NCI-H345 (cell line): Measurements from ENCODE around the gene UFD1.

ENCODE experiments used
- DNase-seq: peaks from one replicate; lab custom pipeline; 2025; lab: John Stamatoyannopoulos, UW

UFD1 gene

DNA sequence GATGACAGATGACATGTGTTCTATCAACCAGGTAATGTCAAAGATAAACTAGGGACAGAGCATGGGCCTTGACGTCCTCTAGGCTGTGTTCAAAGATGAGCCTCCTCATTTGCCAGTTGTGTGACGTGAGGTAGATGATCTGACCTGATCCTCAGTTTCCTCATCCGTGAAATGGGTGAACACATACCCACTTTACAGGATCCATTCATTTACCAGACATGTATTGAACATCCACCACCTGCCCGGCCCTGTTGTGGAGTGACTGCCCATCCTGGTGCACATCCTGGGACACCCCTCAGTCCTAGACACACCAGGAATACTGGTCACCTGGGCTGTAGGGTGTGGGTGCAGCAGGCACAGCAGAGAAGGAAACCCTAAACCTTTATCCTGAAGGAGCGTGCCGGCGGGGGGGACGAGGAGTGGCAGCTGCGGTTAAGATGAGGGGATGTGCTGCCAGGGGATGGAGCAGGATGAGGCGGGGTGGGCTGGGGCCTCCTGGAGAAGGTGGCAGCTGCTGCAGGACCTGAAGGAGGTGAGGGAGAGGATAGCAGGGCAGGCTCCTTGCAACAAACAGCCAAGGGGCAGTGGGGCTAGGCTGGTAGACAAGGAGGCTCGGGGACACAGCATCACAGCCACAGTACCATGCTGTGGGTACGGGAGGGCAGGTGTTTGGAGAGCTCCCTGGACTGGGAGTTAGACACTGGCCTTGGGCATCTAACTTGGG lies 36.8 kb upstream of the UFD1 start:
- no peak for DNase-seq

GRCh38 chr22:19514831-19515565 lies 36.0 kb upstream of the UFD1 start:
- peak; percentile 50 for DNase-seq

- DNase-seq: no peak
Observed at GRCh38 chr22:19513823-19514222, 34.8 kb upstream of the UFD1 start.

DNA sequence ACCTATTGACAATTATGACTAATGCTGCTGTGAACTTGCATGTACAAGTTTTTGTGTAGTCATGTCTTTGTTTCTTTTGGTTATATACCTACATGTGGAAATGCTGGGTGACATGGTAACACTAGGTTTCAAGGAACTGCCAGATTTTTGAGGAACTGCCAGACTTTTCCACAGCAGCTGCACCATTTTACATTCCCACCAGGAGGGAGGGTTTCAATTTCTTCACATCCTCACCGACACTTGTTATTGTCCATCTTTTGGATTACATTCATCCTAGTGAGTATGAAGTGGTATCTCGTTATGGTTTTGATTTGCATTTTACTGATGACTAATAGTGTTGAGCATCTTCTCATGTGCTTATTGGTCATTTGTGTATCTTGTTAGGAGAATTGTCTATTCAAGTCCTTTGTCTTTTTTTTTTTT lies 31.9 kb upstream of the UFD1 start:
- DNase-seq: no peak

GRCh38 chr22:19509923-19510322 lies 30.9 kb upstream of the UFD1 start:
- DNase-seq: no peak

- DNase-seq: no peak
Observed at GRCh38 chr22:19509191-19509590, 30.2 kb upstream of the UFD1 start.

- no peak for DNase-seq
Observed at GRCh38 chr22:19508024-19508776, 29.2 kb upstream of the UFD1 start.

DNA sequence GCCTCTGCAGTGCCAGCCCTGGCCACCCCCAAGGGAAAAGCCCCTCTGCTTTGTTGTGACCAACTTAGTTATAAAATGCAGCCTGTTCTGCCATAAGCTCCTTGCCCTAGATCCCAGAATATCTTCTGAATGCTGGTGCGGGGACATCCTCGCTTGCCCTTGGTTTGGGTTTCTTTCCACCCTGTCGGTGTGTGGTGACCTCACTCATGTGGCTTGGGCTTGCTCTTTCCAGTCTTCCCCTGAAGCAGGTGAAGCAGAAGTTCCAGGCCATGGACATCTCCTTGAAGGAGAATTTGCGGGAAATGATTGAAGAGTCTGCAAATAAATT lies 28.5 kb upstream of the UFD1 start:
- DNase-seq: no peak

- DNase-seq: no peak
Observed at GRCh38 chr22:19506212-19506611, 27.2 kb upstream of the UFD1 start.

DNA sequence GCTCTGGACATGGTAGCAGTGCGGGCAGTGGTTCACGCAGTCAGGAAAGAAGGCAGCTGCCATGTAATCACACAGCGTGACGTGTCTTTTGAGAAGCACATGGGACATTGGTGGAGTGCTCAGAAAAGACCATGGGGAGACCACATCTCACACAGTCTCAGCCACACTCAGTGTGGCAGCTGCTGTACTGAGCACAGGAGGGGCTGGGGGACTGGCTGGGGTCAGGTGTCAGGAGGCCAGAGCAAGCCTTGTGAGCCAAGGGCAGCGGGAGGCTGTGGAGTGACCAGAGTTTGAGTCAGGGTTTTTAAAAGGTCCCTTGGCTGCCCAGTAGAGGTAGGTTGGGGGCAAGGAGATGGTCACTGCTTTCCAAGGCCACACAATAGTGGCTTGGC lies 26.7 kb upstream of the UFD1 start:
- no peak for DNase-seq

GRCh38 chr22:19504900-19505734 lies 26.1 kb upstream of the UFD1 start:
- no peak for DNase-seq

DNA sequence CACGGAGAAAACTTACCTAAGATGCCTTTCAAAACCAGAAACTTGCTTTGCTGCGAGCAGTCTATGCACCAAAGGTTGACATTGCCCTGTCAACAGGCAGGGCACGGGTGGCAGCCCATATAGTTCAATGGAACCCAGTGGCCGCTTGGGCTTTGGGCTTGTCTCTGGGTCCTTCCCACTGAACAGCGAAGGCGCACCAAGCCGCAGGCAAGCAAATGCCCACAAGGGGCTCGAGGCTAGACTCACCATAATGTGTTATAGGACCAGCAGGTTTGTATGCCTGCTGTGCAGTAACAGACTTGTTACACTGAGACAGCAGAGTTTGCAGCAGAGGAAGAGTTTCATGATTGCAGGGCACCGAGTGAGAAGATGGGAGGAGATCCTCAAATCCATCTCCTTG lies 24.9 kb upstream of the UFD1 start:
- no peak for DNase-seq

DNA sequence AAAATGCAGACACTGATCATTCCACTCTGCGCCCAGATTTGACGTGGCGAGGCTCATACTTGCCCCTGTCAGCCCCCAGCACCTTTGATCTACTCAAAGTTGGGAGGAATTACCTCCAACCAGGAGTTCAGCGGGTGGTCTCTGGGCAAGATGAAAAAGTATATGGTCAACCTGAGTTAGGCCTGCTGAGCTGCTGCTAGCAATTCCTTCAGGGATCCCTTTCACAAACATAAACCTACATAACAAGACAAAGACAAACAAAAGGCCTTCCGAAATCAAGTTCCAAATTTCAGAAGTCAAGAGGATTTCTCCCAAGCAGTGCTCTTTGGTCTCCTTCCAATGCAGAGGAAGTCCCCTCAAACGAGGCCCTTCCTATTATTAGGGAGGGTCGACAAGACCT lies 24.4 kb upstream of the UFD1 start:
- no peak for DNase-seq

DNA sequence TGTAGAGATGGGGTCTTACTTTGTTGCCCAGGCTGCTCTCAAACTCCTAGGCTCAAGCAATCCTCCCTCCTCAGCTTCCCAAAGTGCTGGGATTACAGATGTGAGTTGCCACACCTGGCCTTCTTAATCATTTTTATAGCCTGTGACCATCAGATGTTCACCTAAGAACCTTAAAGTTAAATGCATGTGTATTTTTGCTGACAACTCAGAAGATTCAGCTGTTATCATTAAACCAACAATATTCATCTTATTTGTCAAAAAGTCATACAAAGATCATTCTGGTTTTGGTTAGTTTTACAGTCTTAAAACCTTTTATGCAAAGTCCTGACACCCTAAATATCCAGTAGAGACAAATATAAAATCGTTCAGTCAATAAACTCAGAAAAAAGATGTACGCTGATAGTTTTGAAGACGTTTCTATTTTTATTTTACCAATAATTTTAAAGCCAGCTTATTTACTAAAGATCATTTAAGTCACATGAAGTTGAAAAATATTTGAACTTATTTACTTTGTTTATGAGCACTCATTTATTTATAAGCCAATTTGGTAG lies 23.0 kb upstream of the UFD1 start:
- DNase-seq: no peak

GRCh38 chr22:19499880-19500242 lies 20.9 kb upstream of the UFD1 start:
- no peak for DNase-seq

GRCh38 chr22:19499236-19499879 lies 20.4 kb upstream of the UFD1 start:
- no peak for DNase-seq

GRCh38 chr22:19498866-19499190 lies 19.8 kb upstream of the UFD1 start:
- DNase-seq: no peak

DNA sequence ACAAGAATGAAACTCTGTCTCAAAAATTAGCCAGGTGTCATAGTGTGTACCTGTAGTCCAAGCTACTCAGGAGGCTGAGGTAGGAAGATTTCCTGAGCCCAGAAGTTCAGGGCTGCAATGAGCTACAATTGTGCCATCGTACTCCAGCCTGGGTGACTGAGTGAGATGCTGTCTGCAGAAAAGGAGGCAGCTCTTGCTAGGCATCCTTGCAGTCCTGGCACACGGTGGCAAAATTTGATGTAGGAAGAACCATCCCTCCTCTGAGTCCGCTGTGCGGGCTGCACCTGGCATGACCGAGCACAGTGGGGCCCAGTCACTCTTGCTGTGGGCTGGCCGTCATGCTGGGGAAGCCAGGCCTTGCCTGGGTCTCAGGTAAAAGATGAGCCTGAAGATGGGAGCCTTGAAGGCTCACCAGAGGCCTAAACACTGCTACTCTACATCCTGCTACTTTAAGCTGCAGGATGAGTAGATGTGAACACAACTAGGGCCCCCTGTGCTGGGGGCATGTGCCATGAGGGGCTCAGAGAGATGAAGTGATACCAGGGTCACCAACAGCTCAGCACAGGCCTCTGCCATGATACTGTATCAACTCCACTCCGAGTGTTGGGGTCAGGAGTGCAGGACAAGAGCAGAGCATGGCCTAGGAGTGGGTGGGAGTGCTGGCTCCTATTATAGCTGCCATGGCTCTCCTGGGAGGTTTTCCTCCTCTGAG lies 19.3 kb upstream of the UFD1 start:
- DNase-seq: no peak

DNA sequence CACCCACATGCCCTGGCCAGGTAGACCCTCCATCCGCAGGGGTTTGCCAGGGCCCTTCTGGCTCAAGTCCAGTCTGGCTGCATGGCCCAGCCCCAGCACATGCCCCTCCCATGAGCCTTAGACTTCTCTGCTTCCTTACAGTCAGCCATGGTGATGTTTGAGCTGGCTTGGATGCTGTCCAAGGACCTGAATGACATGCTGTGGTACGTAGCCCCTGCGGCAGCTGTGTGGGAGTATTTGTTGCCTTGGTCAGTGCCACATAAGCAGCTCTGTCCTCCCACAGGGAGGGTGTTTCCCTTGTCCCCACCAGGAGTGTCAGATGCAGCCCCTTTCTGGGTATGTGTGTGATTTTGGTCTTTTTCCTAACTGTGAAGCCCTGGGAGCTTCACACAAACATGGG lies 18.3 kb upstream of the UFD1 start:
- no peak for DNase-seq

- no peak for DNase-seq
Observed at GRCh38 chr22:19496324-19496630, 17.3 kb upstream of the UFD1 start.
